Measurements from ENCODE around the gene LIN7B. TPM values are rescaled to one million over a fixed set of nuclear protein-coding genes. Genes with fewer than 3 reads are reported as not detected.

Gene LIN7B
- total and polyA plus RNA-seq, 9 of the 15 experiments (the other 6 are each of a cell fraction or from before 2014, with no cell fraction given): 0.89 to 15.7 (median 4.0) TPM

DNA sequence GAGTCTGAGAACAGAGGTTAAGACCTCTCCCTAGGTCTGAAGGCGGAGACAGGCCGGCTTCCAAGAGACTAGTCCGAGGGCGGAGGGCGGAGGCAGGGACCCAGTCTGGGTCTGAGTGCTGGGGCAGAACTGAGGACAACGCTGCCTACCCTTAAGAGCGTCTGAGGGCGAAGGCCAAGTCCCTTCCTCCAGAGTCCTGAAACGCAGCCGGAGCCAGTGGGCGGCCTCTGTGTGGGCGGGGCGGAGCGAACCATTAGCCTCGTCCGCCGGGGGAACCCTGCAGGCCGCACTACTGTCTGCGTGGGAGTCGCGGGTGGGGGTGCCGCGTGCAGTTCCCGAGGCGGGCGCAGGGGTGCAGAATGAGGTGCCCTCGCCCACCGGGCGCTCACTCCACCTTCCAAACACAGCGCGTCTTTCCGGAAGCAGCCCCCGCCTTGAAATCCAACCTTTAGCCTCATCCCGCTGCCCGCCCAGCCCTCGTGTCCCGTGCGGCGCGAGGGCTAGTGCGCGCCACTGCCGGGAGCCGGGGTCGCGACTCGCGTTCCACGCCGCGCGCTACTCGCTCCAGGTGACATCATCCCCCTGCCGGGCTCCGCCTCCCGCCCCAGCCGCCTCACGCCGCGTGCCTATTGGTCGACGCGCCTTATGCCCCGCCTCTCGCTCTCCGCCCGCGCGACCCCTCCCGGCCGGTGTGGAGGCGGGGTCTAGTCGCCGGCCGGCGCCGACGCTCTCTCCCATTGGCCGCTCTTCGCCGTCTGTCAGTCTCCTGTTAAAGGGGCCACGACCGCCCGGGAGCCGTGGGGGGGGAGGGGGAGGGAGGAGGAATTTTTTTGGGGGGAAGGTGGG, 4.6 kb downstream of the LIN7B start, which contains the start of gene C19orf73 (continued):
- TF ChIP-seq, protein P1, sequence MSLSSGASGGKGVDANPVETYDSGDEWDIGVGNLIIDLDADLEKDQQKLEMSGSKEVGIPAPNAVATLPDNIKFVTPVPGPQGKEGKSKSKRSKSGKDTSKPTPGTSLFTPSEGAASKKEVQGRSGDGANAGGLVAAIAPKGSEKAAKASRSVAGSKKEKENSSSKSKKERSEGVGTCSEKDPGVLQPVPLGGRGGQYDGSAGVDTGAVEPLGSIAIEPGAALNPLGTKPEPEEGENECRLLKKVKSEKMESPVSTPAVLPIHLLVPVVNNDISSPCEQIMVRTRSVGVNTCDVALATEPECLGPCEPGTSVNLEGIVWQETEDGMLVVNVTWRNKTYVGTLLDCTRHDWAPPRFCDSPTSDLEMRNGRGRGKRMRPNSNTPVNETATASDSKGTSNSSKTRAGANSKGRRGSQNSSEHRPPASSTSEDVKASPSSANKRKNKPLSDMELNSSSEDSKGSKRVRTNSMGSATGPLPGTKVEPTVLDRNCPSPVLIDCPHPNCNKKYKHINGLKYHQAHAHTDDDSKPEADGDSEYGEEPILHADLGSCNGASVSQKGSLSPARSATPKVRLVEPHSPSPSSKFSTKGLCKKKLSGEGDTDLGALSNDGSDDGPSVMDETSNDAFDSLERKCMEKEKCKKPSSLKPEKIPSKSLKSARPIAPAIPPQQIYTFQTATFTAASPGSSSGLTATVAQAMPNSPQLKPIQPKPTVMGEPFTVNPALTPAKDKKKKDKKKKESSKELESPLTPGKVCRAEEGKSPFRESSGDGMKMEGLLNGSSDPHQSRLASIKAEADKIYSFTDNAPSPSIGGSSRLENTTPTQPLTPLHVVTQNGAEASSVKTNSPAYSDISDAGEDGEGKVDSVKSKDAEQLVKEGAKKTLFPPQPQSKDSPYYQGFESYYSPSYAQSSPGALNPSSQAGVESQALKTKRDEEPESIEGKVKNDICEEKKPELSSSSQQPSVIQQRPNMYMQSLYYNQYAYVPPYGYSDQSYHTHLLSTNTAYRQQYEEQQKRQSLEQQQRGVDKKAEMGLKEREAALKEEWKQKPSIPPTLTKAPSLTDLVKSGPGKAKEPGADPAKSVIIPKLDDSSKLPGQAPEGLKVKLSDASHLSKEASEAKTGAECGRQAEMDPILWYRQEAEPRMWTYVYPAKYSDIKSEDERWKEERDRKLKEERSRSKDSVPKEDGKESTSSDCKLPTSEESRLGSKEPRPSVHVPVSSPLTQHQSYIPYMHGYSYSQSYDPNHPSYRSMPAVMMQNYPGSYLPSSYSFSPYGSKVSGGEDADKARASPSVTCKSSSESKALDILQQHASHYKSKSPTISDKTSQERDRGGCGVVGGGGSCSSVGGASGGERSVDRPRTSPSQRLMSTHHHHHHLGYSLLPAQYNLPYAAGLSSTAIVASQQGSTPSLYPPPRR (CRISPR knock-in tag; IDR thresholded peaks at IDR 0.05; ENCODE audit: borderline replicate concordance): no peak
- no peak for TF ChIP-seq ZEB2 (IDR thresholded peaks at IDR 0.05)
- TF ChIP-seq WHSC1 (IDR thresholded peaks at IDR 0.05; ENCODE audit: low read length): no peak
- peak; percentile 47; the same call in 1 of the 2 replicates for TF ChIP-seq BCOR (IDR thresholded peaks at IDR 0.05)
- TF ChIP-seq DMBX1 (CRISPR knock-in tag; IDR thresholded peaks at IDR 0.05; ENCODE audit: borderline replicate concordance): 0 out of 2 replicates have a peak, but pooled peaks have one; percentile 69
- TF ChIP-seq ZNF584 (CRISPR knock-in tag; IDR thresholded peaks at IDR 0.05; ENCODE audit: low read depth): no peak
- no peak for TF ChIP-seq ZNF133 (CRISPR knock-in tag; IDR thresholded peaks at IDR 0.05)
- TF ChIP-seq, protein P2, sequence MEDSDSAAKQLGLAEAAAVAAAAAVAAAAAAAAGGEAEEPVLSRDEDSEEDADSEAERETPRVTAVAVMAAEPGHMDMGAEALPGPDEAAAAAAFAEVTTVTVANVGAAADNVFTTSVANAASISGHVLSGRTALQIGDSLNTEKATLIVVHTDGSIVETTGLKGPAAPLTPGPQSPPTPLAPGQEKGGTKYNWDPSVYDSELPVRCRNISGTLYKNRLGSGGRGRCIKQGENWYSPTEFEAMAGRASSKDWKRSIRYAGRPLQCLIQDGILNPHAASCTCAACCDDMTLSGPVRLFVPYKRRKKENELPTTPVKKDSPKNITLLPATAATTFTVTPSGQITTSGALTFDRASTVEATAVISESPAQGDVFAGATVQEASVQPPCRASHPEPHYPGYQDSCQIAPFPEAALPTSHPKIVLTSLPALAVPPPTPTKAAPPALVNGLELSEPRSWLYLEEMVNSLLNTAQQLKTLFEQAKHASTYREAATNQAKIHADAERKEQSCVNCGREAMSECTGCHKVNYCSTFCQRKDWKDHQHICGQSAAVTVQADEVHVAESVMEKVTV (CRISPR knock-in tag; IDR thresholded peaks at IDR 0.05): no peak
- no peak for TF ChIP-seq POLR3A (IDR thresholded peaks at IDR 0.05; ENCODE audit: borderline replicate concordance, extremely low read depth, insufficient read depth, insufficient read length)
- TF ChIP-seq, protein P3, sequence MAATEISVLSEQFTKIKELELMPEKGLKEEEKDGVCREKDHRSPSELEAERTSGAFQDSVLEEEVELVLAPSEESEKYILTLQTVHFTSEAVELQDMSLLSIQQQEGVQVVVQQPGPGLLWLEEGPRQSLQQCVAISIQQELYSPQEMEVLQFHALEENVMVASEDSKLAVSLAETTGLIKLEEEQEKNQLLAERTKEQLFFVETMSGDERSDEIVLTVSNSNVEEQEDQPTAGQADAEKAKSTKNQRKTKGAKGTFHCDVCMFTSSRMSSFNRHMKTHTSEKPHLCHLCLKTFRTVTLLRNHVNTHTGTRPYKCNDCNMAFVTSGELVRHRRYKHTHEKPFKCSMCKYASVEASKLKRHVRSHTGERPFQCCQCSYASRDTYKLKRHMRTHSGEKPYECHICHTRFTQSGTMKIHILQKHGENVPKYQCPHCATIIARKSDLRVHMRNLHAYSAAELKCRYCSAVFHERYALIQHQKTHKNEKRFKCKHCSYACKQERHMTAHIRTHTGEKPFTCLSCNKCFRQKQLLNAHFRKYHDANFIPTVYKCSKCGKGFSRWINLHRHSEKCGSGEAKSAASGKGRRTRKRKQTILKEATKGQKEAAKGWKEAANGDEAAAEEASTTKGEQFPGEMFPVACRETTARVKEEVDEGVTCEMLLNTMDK (IDR thresholded peaks at IDR 0.05; ENCODE audit: borderline replicate concordance, insufficient read depth, low read depth, low read length, poor library complexity, severe bottlenecking): no peak
- TF ChIP-seq RBM17 (IDR thresholded peaks at IDR 0.05; ENCODE audit: borderline replicate concordance, low read depth, low read length): no peak
- TF ChIP-seq HIVEP1 (CRISPR knock-in tag; IDR thresholded peaks at IDR 0.05): no peak
- no peak for TF ChIP-seq HSF4 (CRISPR knock-in tag; IDR thresholded peaks at IDR 0.05; ENCODE audit: borderline replicate concordance)
- no peak for TF ChIP-seq SREBF1 (IDR thresholded peaks at IDR 0.05; ENCODE audit: borderline replicate concordance, low read depth, low read length)
- peak; percentile 77 for TF ChIP-seq CCNT2 (IDR thresholded peaks at IDR 0.05; ENCODE audit: borderline replicate concordance, extremely low read depth, insufficient read length, low read depth, low read length)
- peak; percentile 80 for TF ChIP-seq E2F3 (CRISPR knock-in tag; IDR thresholded peaks at IDR 0.05)
- no peak for TF ChIP-seq PRMT5 (CRISPR knock-in tag; IDR thresholded peaks at IDR 0.05)
- TF ChIP-seq ZNF124 (CRISPR knock-in tag; IDR thresholded peaks at IDR 0.05): no peak
